SH-SY5Y (cell line): ENCODE results near the gene IDE.

Experiments
- GATA2 ChIP-seq: IDR thresholded peaks from 2 replicates; pipeline ENCODE4 v1.6.1; 2011; ENCODE audit warnings: mild to moderate bottlenecking, low read depth, low read length
- GATA3 ChIP-seq: IDR thresholded peaks from 2 replicates; pipeline ENCODE4 v1.6.1; 2011; ENCODE audit warnings: low read depth, mild to moderate bottlenecking, low read length, moderate library complexity

GRCh38 chr10:92569071-92569470 is 4.8 kb downstream of the IDE start:
- TF ChIP-seq GATA3: no peak
- no peak for TF ChIP-seq GATA2
